PFSK-1 (cell line): ENCODE measurements around the gene MEPCE.

Experiments used
- FOXP2 ChIP-seq: optimal IDR thresholded peaks from 2 replicates; pipeline ENCODE3; 2011; ENCODE audit warnings: borderline replicate concordance, control low read depth, inconsistent platforms; ENCODE audit not compliant: insufficient read depth; ENCODE audit errors: extremely low read length, extremely low read depth
- POLR2AphosphoS5 ChIP-seq: IDR thresholded peaks from 2 replicates; pipeline ENCODE4 v1.6.1; 2012; ENCODE audit warnings: low read depth, mild to moderate bottlenecking, control low read depth, low read length, moderate library complexity
- SIN3A ChIP-seq: IDR thresholded peaks from 2 replicates; pipeline ENCODE4 v1.6.1; 2012; ENCODE audit warnings: mild to moderate bottlenecking, low read length, moderate library complexity, borderline replicate concordance; ENCODE audit not compliant: insufficient read depth
- TAF1 ChIP-seq: IDR thresholded peaks from 2 replicates; pipeline ENCODE4 v1.6.1; 2012; ENCODE audit warnings: low read length, control low read depth, borderline replicate concordance; ENCODE audit not compliant: insufficient read depth
- TF ChIP-seq, protein P1 (sequence below), 2 experiments: IDR thresholded peaks; 2 replicates each; pipeline versions ENCODE4 v1.6.1 to v1.8.0; 2011 to 2012; ENCODE audit warnings: low read depth in 2 of 2, low read length in 2 of 2, control low read depth in 1 of 2, inconsistent platforms in 1 of 2, mild to moderate bottlenecking in 1 of 2, moderate library complexity in 1 of 2; ENCODE audit not compliant: insufficient read depth in 1 of 2

The MEPCE gene

DNA sequence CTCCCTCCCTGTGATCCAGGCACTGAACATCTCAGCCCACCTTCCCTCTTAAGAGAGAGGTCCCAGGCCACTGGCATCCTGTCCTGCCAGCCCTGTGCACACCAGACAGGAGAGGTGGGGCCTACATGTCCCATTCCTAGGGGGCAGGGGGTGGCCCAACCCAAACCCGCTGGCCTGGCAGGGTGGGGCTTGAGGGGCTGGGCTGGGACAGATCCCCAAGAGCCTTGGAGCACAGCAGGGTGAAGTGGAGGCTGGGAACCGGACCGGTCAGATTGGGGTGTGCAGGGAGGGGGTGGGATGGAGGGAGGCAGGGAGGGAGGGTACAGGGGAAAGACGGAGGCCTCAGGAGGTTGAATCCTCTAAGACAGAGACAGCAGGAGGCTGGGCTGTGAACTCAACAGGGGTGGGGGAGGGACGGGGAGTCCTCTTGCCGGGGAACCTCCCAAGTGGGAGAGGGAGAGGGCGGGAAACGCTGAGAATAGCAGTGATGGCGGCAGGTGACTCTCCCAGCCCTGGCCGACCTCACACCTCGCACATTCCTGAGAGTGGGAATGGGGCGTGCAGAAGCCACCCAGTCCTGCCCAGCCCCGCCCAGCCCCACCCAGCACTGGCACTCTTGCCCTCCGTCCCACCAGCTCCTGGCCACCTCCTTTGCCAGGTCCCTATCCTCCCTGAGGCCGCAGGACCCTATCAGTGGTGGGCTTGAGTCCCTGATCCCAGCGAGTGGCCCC, 42.7 kb downstream of the MEPCE start:
- TF ChIP-seq TAF1 (no peak), SIN3A (no peak), FOXP2 (no peak), POLR2AphosphoS5 (no peak)
- TF ChIP-seq, protein P1, sequence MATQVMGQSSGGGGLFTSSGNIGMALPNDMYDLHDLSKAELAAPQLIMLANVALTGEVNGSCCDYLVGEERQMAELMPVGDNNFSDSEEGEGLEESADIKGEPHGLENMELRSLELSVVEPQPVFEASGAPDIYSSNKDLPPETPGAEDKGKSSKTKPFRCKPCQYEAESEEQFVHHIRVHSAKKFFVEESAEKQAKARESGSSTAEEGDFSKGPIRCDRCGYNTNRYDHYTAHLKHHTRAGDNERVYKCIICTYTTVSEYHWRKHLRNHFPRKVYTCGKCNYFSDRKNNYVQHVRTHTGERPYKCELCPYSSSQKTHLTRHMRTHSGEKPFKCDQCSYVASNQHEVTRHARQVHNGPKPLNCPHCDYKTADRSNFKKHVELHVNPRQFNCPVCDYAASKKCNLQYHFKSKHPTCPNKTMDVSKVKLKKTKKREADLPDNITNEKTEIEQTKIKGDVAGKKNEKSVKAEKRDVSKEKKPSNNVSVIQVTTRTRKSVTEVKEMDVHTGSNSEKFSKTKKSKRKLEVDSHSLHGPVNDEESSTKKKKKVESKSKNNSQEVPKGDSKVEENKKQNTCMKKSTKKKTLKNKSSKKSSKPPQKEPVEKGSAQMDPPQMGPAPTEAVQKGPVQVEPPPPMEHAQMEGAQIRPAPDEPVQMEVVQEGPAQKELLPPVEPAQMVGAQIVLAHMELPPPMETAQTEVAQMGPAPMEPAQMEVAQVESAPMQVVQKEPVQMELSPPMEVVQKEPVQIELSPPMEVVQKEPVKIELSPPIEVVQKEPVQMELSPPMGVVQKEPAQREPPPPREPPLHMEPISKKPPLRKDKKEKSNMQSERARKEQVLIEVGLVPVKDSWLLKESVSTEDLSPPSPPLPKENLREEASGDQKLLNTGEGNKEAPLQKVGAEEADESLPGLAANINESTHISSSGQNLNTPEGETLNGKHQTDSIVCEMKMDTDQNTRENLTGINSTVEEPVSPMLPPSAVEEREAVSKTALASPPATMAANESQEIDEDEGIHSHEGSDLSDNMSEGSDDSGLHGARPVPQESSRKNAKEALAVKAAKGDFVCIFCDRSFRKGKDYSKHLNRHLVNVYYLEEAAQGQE (IDR thresholded peaks at IDR 0.05; ENCODE audit: insufficient read depth in 1 of 2, low read depth in 2 of 2, low read length in 2 of 2) = no peak

DNA sequence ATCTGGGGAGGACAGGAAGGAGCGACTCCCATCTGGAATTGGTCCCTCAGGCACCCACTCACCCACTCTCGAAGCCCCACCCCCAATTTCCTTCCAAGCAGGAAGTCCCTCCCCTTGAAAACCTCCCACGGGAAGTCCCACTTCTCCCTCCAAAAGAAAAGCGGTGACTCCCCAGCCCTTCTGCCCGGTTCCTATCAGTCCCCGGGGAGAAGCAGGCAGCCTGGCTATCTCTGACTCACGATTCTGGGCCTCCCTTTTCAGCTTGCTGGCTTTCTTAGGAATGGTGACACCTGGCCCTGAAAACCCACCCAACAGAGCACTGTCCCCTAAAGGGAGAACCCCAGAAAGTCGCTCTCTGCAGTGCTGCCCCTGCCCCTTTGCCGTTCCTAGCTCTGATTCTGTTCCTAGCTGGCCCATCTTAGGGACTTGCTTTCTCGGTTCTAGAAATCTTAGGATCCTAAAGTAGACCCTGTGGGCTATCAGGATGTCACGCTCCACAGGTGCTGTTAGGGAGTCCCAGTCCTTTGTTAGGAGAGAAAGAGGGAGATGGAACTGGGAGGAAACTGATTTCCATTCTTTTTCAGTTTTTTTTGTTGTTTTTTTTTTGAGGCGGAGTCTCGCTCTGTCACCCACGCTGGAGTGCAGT, 43.3 kb downstream of the MEPCE start:
- TF ChIP-seq POLR2AphosphoS5 (no peak), FOXP2 (no peak), TAF1 (no peak), SIN3A (no peak)
- TF ChIP-seq, protein P1 (IDR thresholded peaks at IDR 0.05; ENCODE audit: insufficient read depth in 1 of 2, low read depth in 2 of 2, low read length in 2 of 2) = no peak

DNA sequence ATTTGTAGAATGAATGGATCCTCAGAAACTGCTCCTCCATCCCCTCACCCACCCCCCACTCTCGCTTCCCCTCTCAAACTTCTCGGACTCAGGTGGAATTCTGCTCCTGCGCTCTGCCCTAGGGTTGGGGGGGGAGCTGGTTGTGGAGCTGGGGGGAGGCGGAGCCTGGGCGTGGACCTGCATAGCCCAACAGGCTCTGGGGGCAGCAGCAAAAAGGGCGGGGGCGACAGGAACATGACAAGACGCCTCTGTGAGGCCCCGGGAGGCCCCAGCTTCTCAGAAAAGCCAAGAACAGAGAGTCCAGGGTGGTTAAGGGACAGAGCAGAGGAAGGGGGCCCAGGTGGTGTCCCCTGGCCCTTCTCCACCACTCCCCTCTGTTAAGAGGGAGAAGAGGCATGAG, 45.9 kb downstream of the MEPCE start:
- no peak for TF ChIP-seq SIN3A
- TF ChIP-seq FOXP2 = no peak
- no peak for TF ChIP-seq POLR2AphosphoS5
- TF ChIP-seq, protein P1 (IDR thresholded peaks at IDR 0.05; ENCODE audit: insufficient read depth in 1 of 2, low read depth in 2 of 2, low read length in 2 of 2) = no peak
- TF ChIP-seq TAF1 = no peak

DNA sequence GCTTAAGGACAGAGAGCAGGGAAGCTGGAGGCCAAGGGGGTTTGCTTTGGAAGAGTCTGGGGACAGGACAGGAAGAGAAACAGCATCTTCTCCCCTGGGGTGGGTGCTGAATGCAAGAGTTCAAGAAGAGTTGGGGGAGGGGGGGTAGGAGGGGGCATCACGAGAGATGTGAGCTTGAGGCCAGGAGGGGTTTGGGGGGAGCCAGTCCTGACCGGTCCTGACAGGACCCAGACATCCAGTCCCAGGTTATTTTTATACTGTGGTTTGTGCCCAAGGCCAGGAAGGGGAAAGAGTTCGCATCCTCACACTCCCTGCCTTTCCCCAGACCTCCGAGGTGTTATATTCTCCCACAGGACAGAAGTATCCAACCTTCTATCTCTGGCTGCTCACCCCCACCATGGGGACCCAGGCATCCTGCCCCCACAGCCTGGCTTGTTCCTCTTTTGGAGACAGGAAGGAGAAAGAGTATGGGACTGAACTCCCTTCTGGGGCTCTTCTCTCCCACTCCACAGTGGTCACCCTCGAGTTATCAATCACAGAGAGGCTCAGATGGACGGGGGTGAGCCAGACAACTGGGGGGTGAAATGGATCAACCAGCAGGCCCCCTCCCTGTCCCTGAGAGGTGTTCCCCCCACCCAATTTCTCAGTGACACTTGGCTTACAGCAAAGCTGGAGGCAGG, 46.6 kb downstream of the MEPCE start:
- TF ChIP-seq SIN3A = no peak
- no peak for TF ChIP-seq TAF1
- no peak for TF ChIP-seq FOXP2
- no peak for TF ChIP-seq POLR2AphosphoS5
- TF ChIP-seq, protein P1 (IDR thresholded peaks at IDR 0.05; ENCODE audit: insufficient read depth in 1 of 2, low read depth in 2 of 2, low read length in 2 of 2) = no peak
